Stomach smooth muscle (tissue), 2 donors: ENCODE results near the gene UNC13B.

Experiments
- H3K27ac ChIP-seq: one replicate; pipeline ENCODE4 v1.7.0; 2013; ENCODE audit warnings: mild to moderate bottlenecking, low read length, inconsistent platforms
- H3K27me3 ChIP-seq, 2 donors: one replicate each; pipeline ENCODE4 v1.7.0; 2013; ENCODE audit warnings: low read length in 2 of 2; ENCODE audit not compliant: insufficient read depth in 2 of 2, control insufficient read depth in 1 of 2
- H3K36me3 ChIP-seq, 2 donors: one replicate each; pipeline ENCODE4 v1.7.0; 2013; ENCODE audit warnings: low read length in 2 of 2; ENCODE audit not compliant: control insufficient read depth in 2 of 2, insufficient read depth in 2 of 2
- H3K4me1 ChIP-seq: one replicate; pipeline ENCODE4 v1.7.0; 2013; ENCODE audit warnings: low read length; ENCODE audit not compliant: control insufficient read depth, insufficient read depth
- H3K4me3 ChIP-seq, 2 donors: one replicate each; pipeline ENCODE4 v1.7.0; 2013; ENCODE audit warnings: low read length in 2 of 2
- H3K9ac ChIP-seq, 2 donors: one replicate each; pipeline ENCODE4 v1.7.0; 2013; ENCODE audit warnings: low read length in 2 of 2, mild to moderate bottlenecking in 1 of 2
- H3K9me3 ChIP-seq, 2 donors: one replicate each; pipeline ENCODE4 v1.7.0; 2013; ENCODE audit warnings: low read length in 2 of 2; ENCODE audit not compliant: control insufficient read depth in 2 of 2
- donor health status: healthy.
- donor health status: Pancreatic carcinoma.

Gene UNC13B

GRCh38 chr9:35186524-35186923 is 24.7 kb downstream of the UNC13B start:
- H3K4me1 ChIP-seq, result no peaks in the 10 kb centered on the region
- no peaks in the 10 kb centered on the region for H3K9me3 ChIP-seq
- H3K27ac ChIP-seq, result no peak overlapping the region
- no peaks in the 10 kb centered on the region for H3K27me3 ChIP-seq
- H3K9ac ChIP-seq, result no peak overlapping the region
- no peak overlapping the region for H3K4me3 ChIP-seq
- H3K36me3 ChIP-seq, result peaks cover 0 to 3% of the 10 kb centered on the region in 2 donors

DNA sequence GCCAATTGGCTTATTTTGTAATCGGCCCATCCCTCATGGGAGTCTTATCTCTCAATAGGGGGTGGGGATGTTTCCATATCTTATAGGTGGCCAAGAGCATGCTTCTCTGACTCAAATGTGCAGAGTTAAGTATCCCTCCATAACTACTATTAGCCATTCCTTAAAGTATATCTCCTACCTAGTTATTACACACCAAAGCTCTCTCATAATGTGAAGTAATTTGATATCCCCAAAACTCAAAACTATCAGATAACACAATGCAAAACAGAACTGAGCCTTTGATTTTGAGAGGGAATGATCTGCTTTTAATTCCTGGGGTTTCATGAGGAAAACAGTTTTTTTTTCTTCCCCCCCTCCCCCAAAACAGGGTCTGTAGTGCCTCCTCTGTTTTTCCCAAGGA is 28.4 kb downstream of the UNC13B start:
- H3K9me3 ChIP-seq, result peaks cover 4 to 8% of the 10 kb centered on the region in 2 donors
- H3K36me3 ChIP-seq, result peaks cover 0 to 3% of the 10 kb centered on the region in 2 donors
- no peaks in the 10 kb centered on the region for H3K27me3 ChIP-seq
- H3K9ac ChIP-seq, result no peak overlapping the region
- no peak overlapping the region for H3K4me3 ChIP-seq
- no peaks in the 10 kb centered on the region for H3K4me1 ChIP-seq
- no peak overlapping the region for H3K27ac ChIP-seq

GRCh38 chr9:35191105-35191504 is 29.3 kb downstream of the UNC13B start:
- H3K4me1 ChIP-seq, result no peaks in the 10 kb centered on the region
- H3K36me3 ChIP-seq, result peaks cover 0 to 3% of the 10 kb centered on the region in 2 donors
- no peaks in the 10 kb centered on the region for H3K27me3 ChIP-seq
- no peak overlapping the region for H3K4me3 ChIP-seq
- no peak overlapping the region for H3K9ac ChIP-seq
- no peak overlapping the region for H3K27ac ChIP-seq
- peaks cover 4 to 8% of the 10 kb centered on the region in 2 donors for H3K9me3 ChIP-seq

- Histone ChIP-seq H3K27ac (no peak overlapping the region), H3K9me3 (peaks cover 7 to 8% of the 10 kb centered on the region in 2 donors), H3K4me3 (no peak overlapping the region), H3K9ac (no peak overlapping the region), H3K27me3 (no peaks in the 10 kb centered on the region), H3K36me3 (peaks cover 0 to 3% of the 10 kb centered on the region in 2 donors), H3K4me1 (no peaks in the 10 kb centered on the region)
Measured at GRCh38 chr9:35193762-35194161, 32.0 kb downstream of the UNC13B start.

DNA sequence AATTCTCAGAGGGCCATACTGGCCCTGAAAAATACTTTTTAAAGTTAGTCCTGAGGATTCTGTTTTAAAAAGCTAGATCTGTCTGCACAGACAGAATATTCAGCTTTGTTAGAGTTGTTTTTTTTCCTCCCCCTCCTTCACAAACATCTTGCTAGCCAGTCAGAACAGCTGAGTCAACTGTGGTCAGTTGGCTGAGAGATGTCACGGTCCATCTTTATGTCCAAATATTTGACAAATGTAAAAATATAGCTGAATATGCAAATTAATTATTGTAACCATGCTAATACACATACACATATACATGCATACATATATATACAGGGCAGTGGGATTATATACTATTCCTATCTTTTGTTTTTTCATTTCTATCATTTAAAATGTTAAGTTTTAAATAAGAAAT is 33.9 kb downstream of the UNC13B start:
- Histone ChIP-seq H3K27me3 (no peaks in the 10 kb centered on the region), H3K36me3 (no peaks in the 10 kb centered on the region), H3K4me1 (no peaks in the 10 kb centered on the region), H3K4me3 (no peak overlapping the region), H3K9me3 (peaks cover 7 to 8% of the 10 kb centered on the region in 2 donors), H3K27ac (no peak overlapping the region), H3K9ac (no peak overlapping the region)

DNA sequence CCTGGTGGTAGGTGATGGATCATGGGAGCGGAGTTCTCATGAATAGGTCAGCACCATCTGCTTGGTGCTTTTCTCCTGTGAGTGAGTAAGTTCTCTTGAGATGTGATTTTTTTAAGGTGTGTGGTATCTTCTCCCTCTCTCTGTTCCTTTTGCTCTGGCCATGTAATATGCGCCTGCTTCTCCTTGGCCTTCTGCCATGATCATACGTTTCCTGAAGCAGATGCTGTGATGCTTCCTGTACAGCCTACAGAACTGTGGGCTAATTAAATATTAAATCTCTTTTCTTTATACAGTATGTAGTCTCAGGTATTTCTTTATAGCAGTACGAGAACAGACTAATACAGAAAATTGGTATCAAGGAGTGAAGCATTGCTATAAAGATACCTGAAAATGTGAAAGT is 36.4 kb downstream of the UNC13B start:
- no peaks in the 10 kb centered on the region for H3K36me3 ChIP-seq
- H3K4me3 ChIP-seq, result no peak overlapping the region
- no peak overlapping the region for H3K9ac ChIP-seq
- no peaks in the 10 kb centered on the region for H3K4me1 ChIP-seq
- no peak overlapping the region for H3K27ac ChIP-seq
- peaks cover 0 to 3% of the 10 kb centered on the region in 2 donors for H3K9me3 ChIP-seq
- no peaks in the 10 kb centered on the region for H3K27me3 ChIP-seq

DNA sequence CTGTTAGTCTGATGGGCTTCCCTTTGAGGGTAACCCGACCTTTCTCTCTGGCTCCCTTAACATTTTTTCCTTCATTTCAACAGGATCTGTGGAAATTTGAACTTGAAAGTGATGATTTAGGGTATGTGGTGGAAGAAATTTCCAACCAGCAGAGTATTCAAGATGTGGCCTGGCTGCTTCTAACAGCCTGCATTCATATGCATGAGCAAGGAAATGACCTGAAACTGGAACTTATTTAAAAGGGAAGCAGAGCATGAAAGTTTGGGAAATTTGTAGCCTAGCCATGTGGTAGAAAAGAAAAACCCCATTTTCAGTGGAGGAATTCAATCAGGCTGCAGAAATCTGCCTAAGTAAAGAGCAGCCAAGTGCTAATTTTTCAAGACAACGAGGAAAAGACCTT is 41.7 kb downstream of the UNC13B start:
- Histone ChIP-seq H3K4me1 (no peaks in the 10 kb centered on the region), H3K27ac (no peak overlapping the region), H3K9ac (no peak overlapping the region), H3K4me3 (no peak overlapping the region), H3K9me3 (peaks cover 3 to 15% of the 10 kb centered on the region in 2 donors), H3K27me3 (no peaks in the 10 kb centered on the region), H3K36me3 (peaks cover 0 to 2% of the 10 kb centered on the region in 2 donors)

DNA sequence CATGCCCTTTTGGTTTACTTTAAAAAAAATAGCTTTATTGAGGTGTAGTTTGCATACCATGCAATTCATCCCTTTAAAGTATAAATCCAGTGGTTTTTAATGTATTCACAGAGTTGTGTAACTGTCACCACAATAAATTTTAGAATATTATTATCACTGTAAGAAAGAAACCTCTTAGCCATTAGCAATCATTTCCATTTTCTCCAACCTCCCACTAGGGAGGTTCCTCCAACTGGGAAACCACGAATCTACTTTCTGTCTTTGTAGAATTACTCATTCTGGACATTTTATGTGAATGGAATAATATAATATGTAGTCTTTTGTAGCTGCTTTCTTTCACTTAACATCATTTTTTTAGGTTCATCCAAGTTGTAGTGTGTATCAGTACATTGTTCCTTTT is 43.5 kb downstream of the UNC13B start:
- H3K9me3 ChIP-seq, result peaks cover 3 to 15% of the 10 kb centered on the region in 2 donors
- H3K4me1 ChIP-seq, result no peaks in the 10 kb centered on the region
- no peaks in the 10 kb centered on the region for H3K27me3 ChIP-seq
- H3K4me3 ChIP-seq, result no peak overlapping the region
- no peak overlapping the region for H3K27ac ChIP-seq
- H3K36me3 ChIP-seq, result peaks cover 0 to 2% of the 10 kb centered on the region in 2 donors
- H3K9ac ChIP-seq, result no peak overlapping the region

DNA sequence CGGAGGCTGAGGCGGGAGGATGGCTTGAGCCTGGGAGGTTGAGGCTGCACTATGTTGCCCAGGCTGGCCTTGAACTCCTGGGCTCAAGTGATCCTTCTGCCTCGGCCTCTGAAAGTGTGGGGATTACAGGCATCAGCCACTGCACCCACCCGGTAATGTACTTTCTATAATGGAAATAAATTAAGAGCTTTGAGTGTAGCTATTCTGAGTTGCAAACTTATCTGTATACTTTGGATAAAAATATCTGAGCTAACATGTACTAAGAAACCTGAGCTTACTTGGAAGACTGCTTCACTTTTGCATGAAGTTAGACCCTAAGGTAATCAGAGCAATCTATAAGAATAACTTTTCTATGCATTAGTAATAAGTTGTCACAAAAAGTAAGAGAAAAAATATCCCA is 50.0 kb downstream of the UNC13B start:
- Histone ChIP-seq H3K9me3 (no peaks in the 10 kb centered on the region), H3K9ac (no peak overlapping the region), H3K4me3 (no peak overlapping the region), H3K27me3 (no peaks in the 10 kb centered on the region), H3K4me1 (no peaks in the 10 kb centered on the region), H3K27ac (no peak overlapping the region), H3K36me3 (no peaks in the 10 kb centered on the region)

DNA sequence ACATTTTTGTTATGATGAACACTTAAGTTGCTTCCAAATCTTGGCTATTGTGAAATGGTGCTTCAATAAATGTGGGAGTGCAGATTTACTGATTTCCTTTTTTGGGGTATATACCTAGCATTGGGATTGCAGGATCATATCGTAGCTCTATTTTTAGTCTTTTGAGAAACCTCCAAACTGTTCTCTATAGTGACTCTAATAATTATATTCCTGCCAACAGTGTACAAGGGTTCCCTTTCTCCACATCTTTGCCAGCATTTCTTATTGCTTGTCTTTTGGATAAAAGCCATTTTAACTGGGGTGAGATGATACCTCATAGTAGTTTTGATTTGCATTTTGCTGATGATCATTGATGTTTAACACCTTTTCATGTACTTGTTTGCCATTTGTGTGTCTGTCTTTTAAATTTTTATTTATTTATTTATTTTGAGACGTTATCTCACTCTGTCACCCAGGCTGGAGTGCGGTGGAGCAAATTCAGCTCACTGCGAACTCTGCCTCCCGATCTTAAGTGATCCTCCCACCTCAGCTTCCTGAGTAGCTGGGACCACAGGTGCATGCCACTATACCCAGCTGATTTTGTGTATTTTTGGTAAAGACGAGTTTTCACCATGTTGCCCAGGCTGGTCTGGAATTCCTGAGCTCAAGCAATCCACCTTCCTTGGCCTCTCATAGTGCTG is 59.0 kb downstream of the UNC13B start:
- no peak overlapping the region for H3K9ac ChIP-seq
- H3K27me3 ChIP-seq, result no peaks in the 10 kb centered on the region
- H3K36me3 ChIP-seq, result no peaks in the 10 kb centered on the region
- H3K9me3 ChIP-seq, result no peaks in the 10 kb centered on the region
- no peak overlapping the region for H3K4me3 ChIP-seq
- H3K4me1 ChIP-seq, result no peaks in the 10 kb centered on the region
- no peak overlapping the region for H3K27ac ChIP-seq

GRCh38 chr9:35225677-35226076 is 63.9 kb downstream of the UNC13B start:
- no peaks in the 10 kb centered on the region for H3K27me3 ChIP-seq
- H3K9me3 ChIP-seq, result no peaks in the 10 kb centered on the region
- no peak overlapping the region for H3K4me3 ChIP-seq
- H3K9ac ChIP-seq, result no peak overlapping the region
- no peaks in the 10 kb centered on the region for H3K4me1 ChIP-seq
- no peaks in the 10 kb centered on the region for H3K36me3 ChIP-seq
- H3K27ac ChIP-seq, result no peak overlapping the region
